Calu3 (cell line): ENCODE results near the gene ATP5PO. TPM values are rescaled to one million over a fixed set of nuclear protein-coding genes. Genes with fewer than 3 reads are reported as not detected.

Source experiments
- BruUV-seq: library from RNA; stranded (reverse); fragments of 400-500 nt; replicated peaks from 2 replicates; lab custom pipeline; 2021; lab: Mats Ljungman, UMichigan
- CTCF ChIA-PET: fragments of 300-600 bp; sonication (Branson Sonifier 250); formaldehyde crosslinking; loops from one replicate; lab custom pipeline; 2022; ENCODE audit warnings: antibody characterized with exemption; lab: Charles Lee
- DNase-seq: peaks from one replicate; pipeline ENCODE4 v3.0.0; 2022
- H3K27ac Mint-ChIP-seq: one replicate; pipeline ENCODE4 v1.8.0; 2022; ENCODE audit warnings: mixed read lengths; ENCODE audit not compliant: unreplicated experiment
- H3K27me3 Mint-ChIP-seq: one replicate; pipeline ENCODE4 v1.8.0; 2022; ENCODE audit warnings: mixed read lengths; ENCODE audit not compliant: unreplicated experiment
- H3K36me3 Mint-ChIP-seq: one replicate; pipeline ENCODE4 v1.8.0; 2022; ENCODE audit warnings: mild to moderate bottlenecking, moderate library complexity, mixed read lengths; ENCODE audit not compliant: insufficient read depth, unreplicated experiment
- H3K4me1 Mint-ChIP-seq: one replicate; pipeline ENCODE4 v1.8.0; 2022; ENCODE audit warnings: mild to moderate bottlenecking, low read depth, mixed read lengths; ENCODE audit not compliant: unreplicated experiment
- H3K4me3 Mint-ChIP-seq: one replicate; pipeline ENCODE4 v1.8.0; 2022; ENCODE audit warnings: mild to moderate bottlenecking, low read depth, moderate library complexity, mixed read lengths; ENCODE audit not compliant: unreplicated experiment
- H3K9me3 Mint-ChIP-seq: one replicate; pipeline ENCODE4 v1.8.0; 2022; ENCODE audit warnings: low read depth, mixed read lengths; ENCODE audit not compliant: unreplicated experiment
- intact Hi-C: fragments of 100-400 bp; cut with micrococcal nuclease; formaldehyde crosslinking; loops from one replicate; pipeline ENCODE4 v1.10.0; 2022; ENCODE audit not compliant: unreplicated experiment
- total RNA-seq: library from RNA; stranded (reverse); gene quantifications from 2 replicates; pipeline ENCODE4 v1.2.3, GENCODE V29; 2022
- TF ChIP-seq, protein P1 (sequence below): fragments of 200-600 bp; IDR thresholded peaks from one replicate; pipeline ENCODE4 v1.8.0; 2022; ENCODE audit warnings: antibody characterized with exemption; ENCODE audit not compliant: unreplicated experiment

Gene ATP5PO
- total RNA-seq, 1 experiment from 2014 or later = 125 TPM

DNA sequence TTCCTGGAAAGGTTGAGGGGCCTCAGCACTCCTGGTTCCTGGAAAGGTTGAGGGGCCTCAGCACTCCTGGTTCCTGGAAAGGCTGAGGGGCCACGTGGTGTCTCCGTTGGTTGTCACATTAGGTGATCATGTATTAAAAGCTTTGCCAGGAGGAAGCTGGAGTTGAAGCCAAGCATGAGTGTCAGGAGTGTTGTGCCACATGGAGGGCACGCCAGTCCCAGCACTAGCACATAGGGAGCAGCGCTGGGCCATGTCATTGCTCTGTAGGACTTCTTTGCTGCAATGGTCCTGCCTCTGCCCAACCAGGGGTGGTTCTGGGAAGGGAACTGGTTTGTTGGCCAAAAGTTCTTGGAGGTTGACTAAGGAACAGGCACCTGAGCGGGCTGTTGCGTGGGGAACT lies 13.3 kb downstream of the ATP5PO start:
- H3K27me3 Mint-ChIP-seq = no peaks in the 10 kb centered on the region
- peaks cover 4% of the 10 kb centered on the region for H3K36me3 Mint-ChIP-seq
- intact Hi-C loops = no loop called here
- no peak overlapping the region for H3K27ac Mint-ChIP-seq
- CTCF ChIA-PET = interaction anchor here (0.6 kb wide), 1 partner anchor 1070 kb away, joined by 4 read pairs; no protein-coding TSS in a partner anchor
- H3K4me3 Mint-ChIP-seq = no peak overlapping the region
- H3K9me3 Mint-ChIP-seq = no peaks in the 10 kb centered on the region
- H3K4me1 Mint-ChIP-seq = no peaks in the 10 kb centered on the region
- DNase-seq = no peak
- no TSS peak for BruUV-seq
- TF ChIP-seq, protein P1, sequence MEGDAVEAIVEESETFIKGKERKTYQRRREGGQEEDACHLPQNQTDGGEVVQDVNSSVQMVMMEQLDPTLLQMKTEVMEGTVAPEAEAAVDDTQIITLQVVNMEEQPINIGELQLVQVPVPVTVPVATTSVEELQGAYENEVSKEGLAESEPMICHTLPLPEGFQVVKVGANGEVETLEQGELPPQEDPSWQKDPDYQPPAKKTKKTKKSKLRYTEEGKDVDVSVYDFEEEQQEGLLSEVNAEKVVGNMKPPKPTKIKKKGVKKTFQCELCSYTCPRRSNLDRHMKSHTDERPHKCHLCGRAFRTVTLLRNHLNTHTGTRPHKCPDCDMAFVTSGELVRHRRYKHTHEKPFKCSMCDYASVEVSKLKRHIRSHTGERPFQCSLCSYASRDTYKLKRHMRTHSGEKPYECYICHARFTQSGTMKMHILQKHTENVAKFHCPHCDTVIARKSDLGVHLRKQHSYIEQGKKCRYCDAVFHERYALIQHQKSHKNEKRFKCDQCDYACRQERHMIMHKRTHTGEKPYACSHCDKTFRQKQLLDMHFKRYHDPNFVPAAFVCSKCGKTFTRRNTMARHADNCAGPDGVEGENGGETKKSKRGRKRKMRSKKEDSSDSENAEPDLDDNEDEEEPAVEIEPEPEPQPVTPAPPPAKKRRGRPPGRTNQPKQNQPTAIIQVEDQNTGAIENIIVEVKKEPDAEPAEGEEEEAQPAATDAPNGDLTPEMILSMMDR = no peak

DNA sequence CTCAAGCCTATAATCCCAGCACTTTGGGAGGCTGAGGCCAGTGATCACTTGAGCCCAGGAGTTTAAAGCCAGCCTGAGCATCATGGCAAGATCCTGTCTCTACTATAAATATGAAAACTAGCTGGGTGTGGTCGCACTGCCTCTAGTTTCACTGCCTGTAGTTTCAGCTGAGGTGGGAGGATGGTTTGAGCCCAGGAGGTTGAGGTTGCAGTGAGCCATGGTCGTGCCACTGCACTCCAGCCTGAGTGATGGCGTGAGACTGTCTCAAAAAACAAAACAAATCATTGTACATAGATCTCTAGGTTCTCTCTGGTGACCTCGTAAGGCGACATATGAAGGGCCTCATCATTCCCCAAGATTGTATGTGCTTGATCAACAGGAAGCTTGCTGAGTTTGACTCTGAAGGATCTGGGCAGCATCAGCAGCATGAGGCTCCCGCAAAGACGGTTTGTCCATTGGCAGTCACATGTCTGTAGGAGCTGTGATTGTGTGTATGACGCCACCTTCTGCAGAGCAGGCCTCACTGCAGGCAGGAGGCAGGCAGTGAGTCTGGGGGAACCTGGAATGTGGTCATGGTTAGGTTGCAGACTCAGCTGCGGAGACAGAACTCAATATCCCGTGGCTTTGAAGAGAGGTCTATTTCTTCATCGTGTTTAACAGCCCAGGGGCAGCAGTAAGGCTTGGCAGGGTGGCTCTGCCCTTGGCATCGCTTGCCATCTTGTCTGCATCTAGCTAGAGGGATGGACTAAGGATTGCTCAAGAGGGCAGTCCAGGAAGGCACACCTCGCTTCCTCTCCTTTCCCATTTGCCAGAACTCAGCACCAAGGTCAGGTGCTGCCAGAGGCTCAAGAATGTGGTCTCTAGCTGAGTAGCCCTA lies 14.0 kb downstream of the ATP5PO start:
- Mint-ChIP-seq H3K4me3 (no peak overlapping the region), H3K36me3 (peaks cover 4% of the 10 kb centered on the region), H3K27ac (no peak overlapping the region), H3K27me3 (no peaks in the 10 kb centered on the region), H3K9me3 (no peaks in the 10 kb centered on the region), H3K4me1 (no peaks in the 10 kb centered on the region)
- intact Hi-C loops = no loop called here
- peak; percentile 7 for DNase-seq
- BruUV-seq = no TSS peak
- CTCF ChIA-PET = interaction anchor here (0.6 kb wide), 1 partner anchor 1069 kb away, joined by 4 read pairs; no protein-coding TSS in a partner anchor
- TF ChIP-seq, protein P1 = no peak

DNA sequence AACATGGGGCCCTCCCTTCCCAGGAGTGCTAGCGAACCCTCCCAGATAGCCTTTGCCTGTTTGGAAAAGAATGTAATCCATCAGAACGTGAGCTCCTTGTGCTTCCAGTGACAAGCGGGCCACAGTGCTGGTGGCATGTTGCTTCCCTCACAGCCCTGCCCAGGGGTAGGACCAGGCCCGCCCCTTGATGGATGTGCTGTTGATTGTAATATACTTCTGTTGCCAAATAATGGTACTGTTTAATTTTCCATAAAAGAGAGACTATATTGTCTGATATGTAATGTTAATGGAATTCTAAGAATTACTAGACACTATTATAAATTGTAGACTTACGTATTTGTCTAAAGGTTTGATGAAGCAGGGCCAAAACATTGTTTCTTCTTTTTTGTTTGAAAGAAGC lies 16.4 kb downstream of the ATP5PO start:
- H3K4me1 Mint-ChIP-seq = peaks cover 13% of the 10 kb centered on the region
- intact Hi-C loops = no loop called here
- no peaks in the 10 kb centered on the region for H3K27me3 Mint-ChIP-seq
- H3K9me3 Mint-ChIP-seq = no peaks in the 10 kb centered on the region
- TF ChIP-seq, protein P1 = no peak
- peaks cover 4% of the 10 kb centered on the region for H3K36me3 Mint-ChIP-seq
- BruUV-seq = no TSS peak
- H3K27ac Mint-ChIP-seq = no peak overlapping the region
- no peak overlapping the region for H3K4me3 Mint-ChIP-seq
- DNase-seq = no peak
- CTCF ChIA-PET = no interaction called here

DNA sequence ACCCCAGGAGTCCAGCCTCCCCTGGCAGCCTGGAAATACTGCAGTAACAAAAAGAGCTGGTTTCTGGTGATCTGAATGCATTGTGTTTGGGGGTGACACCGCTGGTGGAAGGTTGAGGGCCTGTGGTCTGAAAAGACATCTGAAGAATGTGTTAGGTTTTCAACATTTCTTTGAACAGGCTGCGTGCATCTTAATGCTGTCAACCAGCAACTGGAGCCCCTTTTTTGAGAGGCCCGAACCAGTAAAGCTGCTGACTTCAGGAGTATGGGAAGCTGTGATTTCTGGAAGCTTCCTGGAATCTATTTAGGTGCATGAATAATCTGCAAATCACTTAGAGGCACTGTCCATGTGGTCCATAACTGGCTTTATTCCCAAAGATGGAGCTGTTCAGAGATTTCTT lies 17.0 kb downstream of the ATP5PO start:
- intact Hi-C loops = no loop called here
- no peaks in the 10 kb centered on the region for H3K27me3 Mint-ChIP-seq
- no peaks in the 10 kb centered on the region for H3K9me3 Mint-ChIP-seq
- no peak overlapping the region for H3K27ac Mint-ChIP-seq
- DNase-seq = no peak
- peaks cover 4% of the 10 kb centered on the region for H3K36me3 Mint-ChIP-seq
- BruUV-seq = no TSS peak
- CTCF ChIA-PET = interaction anchor here (0.5 to 0.6 kb wide), 2 partner anchors 365 to 1123 kb away, joined by 5 to 6 read pairs; no protein-coding TSS in a partner anchor
- H3K4me1 Mint-ChIP-seq = peaks cover 13% of the 10 kb centered on the region
- no peak overlapping the region for H3K4me3 Mint-ChIP-seq
- TF ChIP-seq, protein P1 = no peak
